GM19372 (cell line): Measurements from ENCODE around the gene CDC37.

Experiments used
- ATAC-seq: cut with Tn5 transposase; IDR thresholded peaks from one replicate; pipeline ENCODE4 v1.9.1; 2021; ENCODE audit warnings: mild to moderate bottlenecking, low read depth, moderate library complexity; ENCODE audit not compliant: unreplicated experiment

The CDC37 gene

DNA sequence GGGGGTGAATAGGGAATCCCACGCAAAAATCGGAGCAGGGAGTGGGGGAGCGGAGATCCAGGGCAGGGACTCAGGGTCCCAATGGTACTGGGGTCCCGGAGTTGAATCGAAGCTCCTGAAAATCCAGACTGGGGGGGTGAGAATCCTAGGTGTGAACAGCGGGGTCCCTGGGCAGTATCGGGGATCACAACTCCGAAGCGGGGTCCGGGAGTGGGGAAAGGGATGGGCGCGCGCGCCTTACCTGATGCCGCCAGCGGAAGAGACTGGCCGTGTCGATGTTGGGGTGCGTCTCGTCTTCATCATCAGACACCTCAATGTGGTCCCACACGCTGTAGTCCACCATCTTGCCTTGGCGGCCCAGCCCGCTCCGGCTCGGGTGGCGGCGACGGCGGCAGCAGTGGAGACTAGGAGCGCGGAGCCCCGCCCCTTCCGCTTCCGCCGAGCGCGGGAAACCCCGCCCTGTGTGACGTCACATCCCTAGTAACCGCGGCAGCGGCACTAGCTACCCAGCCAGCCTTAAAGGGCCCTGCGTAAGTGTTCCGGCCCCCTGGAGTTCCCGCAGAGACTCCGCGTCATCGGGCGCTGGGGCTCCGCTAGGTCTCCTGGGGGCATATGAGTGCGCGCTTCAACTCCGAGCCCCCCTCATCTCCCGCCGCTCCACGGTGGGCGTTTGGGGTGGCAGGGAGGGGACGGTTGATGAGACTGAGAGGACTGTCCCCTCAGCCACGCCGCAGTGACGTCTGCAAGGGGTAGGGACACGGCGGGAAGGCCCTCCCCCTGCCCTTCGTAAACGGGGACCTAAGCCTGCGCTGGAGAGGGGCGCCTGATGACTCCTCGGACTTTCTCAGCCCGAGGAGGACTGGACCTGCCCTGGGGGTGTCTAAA, at the start of gene CDC37:
TSS of gene CDC37 (minus strand) at position 406 of the 885 bp plus-strand sequence. CDS start at position 343, 63 bp downstream.
- peak; percentile 77 for ATAC-seq

GRCh38 chr19:10450853-10451609, 47.7 kb upstream of the CDC37 start:
- no peak for ATAC-seq

GRCh38 chr19:10450191-10450852, 47.0 kb upstream of the CDC37 start:
- ATAC-seq = no peak

DNA sequence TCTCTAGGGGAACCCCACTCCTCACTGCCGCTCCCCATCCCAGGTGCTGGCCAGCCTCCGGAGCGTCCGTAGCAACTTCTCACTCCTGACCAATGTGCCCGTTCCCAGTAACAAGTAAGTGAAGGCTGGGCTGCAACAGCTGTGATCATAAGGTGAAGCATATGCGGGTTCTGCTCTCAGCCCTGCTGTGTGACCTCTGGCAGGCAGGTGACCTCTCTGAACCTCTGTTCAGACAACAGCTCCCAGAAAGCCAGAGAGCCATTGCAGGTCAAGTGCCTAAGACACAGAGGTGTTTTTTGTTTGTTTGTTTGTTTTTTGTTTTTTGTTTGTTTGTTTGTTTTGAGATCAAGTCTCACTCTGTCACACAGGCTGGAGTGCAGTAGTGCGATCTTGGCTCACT, 45.7 kb upstream of the CDC37 start:
- ATAC-seq = no peak

GRCh38 chr19:10442698-10443097, 39.4 kb upstream of the CDC37 start:
- ATAC-seq = no peak

- no peak for ATAC-seq
These were observed 36.2 kb upstream of the CDC37 start for GRCh38 chr19:10439588-10439987.

DNA sequence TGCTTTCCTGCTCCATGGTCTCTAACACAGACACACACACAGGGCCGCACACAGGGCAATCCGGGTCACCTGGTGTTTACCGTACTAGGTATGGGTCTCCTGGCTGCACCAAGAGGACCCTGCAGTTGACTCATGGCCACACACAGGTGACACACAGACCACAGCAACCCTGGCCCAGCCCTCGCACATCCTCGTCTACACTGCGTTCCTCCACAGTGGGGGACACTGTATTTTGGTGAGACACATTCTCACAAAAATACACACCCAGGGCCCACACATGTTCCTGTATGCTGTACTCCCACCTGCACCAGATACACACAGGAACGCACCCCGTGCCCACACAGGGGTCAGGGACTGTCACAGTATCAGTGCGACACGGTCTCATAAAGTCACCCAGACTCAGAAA, 29.8 kb upstream of the CDC37 start:
- ATAC-seq = no peak

GRCh38 chr19:10432736-10433130, 29.4 kb upstream of the CDC37 start:
- ATAC-seq = no peak

DNA sequence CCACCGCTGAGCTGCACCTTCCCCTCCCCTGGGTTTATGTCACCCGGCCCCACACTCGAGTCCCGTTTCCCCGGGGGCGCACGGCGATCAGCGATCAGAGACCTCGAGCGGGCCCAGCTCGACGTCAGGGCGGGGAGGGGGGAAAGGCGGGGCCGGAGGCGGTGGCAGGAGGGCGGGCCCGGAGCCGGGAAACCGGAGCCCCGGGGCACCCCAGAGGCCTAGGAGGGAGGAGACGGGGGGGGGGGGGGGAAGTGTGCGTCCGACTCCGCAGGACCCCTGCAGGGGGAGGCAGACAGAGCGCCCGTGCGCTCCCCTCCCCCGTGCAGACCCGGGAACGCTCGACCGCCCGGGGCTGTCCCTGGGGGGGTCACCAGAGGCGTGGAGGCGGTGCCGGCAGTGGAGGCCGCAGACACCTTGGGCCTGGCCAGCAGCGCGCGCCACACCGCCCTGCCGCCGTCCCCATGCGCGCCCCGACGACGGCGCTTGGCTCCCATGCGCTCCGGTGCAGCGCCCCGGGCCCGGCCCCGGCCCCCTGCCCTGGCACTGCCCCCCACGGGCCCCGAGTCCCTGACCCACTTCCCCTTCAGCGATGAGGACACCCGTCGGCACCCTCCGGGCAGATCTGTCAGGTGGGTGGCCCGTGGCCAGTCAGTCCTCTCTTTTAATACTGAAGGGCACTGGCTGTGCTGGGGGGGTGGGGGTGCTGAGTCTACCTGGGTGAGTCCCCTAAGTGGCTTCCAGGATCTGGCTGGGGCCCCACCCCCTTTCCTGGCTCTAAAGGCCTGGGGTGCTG, 28.8 kb upstream of the CDC37 start:
- no peak for ATAC-seq

DNA sequence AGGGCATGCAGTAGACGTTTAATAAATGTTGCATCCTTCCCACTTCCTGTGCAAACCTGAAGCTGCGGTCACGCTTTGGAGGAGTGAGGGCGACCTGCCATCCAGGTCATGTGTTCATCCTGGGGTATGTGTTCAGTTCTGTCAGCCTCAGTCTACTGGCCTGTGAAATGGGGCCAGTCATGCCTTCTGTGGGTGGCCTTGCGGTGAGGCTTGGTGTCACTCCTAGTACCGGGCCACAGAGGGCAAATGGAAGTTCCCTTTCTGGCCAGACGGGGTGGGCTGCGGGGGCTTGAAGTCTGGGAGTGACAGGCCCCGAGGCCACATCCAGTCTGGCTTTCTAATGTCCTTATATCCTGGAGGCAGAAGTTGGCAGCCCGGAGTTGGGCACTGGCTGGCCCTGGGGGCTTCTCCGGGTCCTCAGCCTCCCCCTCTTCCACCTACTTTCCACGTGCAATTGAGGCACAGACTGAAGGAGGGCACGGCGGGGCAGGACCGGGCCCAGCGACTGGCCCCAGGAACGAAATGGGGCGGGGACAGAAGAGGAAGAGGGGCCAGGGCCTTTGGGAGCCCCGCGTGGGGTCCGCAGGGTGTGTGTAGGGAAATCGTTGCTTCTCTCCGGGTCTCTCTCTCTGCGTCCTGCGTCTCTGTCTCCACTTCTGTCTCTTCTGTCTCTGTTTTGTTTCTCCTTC, 28.1 kb upstream of the CDC37 start:
- no peak for ATAC-seq

GRCh38 chr19:10430505-10431253, 27.3 kb upstream of the CDC37 start:
- no peak for ATAC-seq

- ATAC-seq = no peak
These were observed 25.6 kb upstream of the CDC37 start for GRCh38 chr19:10428996-10429381.

GRCh38 chr19:10427169-10427568, 23.8 kb upstream of the CDC37 start:
- ATAC-seq = no peak

DNA sequence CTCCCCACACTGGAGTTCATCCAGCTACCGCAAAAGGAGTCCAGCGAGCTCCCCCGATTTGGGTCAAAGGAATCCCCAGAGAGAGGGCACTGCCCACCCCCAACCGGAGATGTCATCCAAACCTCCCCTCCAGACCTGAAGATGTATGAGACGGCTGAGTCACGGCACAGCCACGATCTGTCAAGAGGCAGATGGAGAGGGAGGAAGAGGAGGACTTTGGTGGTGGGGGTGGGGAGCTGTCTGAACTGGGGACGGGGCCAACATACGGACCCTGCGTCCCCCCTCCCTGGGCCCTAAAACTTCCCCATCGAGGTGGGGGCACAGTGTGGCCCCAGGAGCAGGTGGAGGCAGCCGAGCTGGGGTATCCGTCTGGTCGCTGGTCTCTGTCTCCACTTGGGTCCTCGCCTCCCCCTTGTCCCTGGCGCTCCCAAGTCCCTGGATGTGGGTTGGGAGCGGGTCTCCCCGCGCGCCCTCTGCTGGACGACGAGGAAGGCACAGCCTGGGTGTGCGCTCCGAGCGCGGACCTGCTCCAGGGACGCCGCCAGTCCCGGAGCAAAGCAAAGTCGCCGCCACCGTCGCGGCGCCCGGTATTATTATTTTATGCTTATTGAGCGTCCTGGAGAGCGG, 20.8 kb upstream of the CDC37 start:
- no peak for ATAC-seq

- no peak for ATAC-seq
These were observed 19.5 kb upstream of the CDC37 start for GRCh38 chr19:10422846-10423245.

DNA sequence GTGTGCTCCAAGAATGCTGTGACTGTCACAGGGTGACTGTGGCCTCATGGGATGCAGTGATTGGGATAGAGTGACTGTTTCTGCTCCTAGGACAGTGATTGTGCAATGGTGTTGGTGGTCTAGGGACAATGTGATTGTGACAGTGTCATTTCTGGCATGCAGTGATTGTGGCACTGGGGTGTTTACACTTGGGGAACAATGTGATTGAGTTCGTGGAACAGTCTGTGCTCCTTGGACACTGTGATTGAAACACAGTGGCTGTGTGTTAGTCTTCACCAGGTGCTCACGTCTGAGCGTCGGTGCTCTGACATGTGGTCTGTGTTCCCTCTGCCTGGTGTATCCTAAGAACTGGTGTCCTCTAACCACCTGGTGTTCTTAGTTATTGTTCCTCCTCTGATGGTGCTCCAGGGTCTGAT, 18.7 kb upstream of the CDC37 start:
- ATAC-seq = no peak

GRCh38 chr19:10421240-10422045, 18.1 kb upstream of the CDC37 start:
- no peak for ATAC-seq
